Left lung (tissue), 10 donors: Measurements from ENCODE around the gene DEPDC5. TPM values are rescaled to one million over a fixed set of nuclear protein-coding genes. Genes with fewer than 3 reads are reported as not detected.
"Not testable (repeated sequence)": the region's sequence is repeated elsewhere in the genome, so short reads cannot be mapped to it uniquely, and the experiment has no call there.

ENCODE experiments used
- ATAC-seq: fragments of 200-7000 bp; cut with Tn5 transposase; one replicate; pipeline ENCODE4 v1.9.1; 2020; ENCODE audit warnings: moderate library complexity
- DNase-seq, 4 donors: peaks; one replicate each; pipeline ENCODE4 v3.0.0-alpha.2; 2013 to 2020
- H3K27ac ChIP-seq, 2 donors: fragments of 200-600 bp; sonication (generic) in 1 of 2; one replicate each; pipeline versions ENCODE4 v1.5.0 to v1.8.0; 2020 to 2021
- H3K27me3 ChIP-seq, 2 donors: fragments of 200-600 bp; sonication (generic) in 1 of 2; one replicate each; pipeline versions ENCODE4 v1.5.0 to v1.8.0; 2020 to 2021
- H3K36me3 ChIP-seq, 2 donors: fragments of 200-600 bp; sonication (generic) in 1 of 2; one replicate each; pipeline versions ENCODE4 v1.5.0 to v1.8.0; 2020 to 2021
- H3K4me1 ChIP-seq, 2 donors: fragments of 200-600 bp; one replicate each; pipeline ENCODE4 v1.8.0; 2021
- H3K4me3 ChIP-seq, 2 donors: fragments of 200-600 bp; sonication (generic) in 1 of 2; one replicate each; pipeline versions ENCODE4 v1.5.0 to v1.8.0; 2020 to 2021; ENCODE audit warnings: mild to moderate bottlenecking in 1 of 2
- H3K9me3 ChIP-seq, 2 donors: fragments of 200-600 bp; sonication (generic) in 1 of 2; one replicate each; pipeline versions ENCODE4 v1.5.0 to v1.8.0; 2020 to 2021
- intact Hi-C, 2 donors: fragments of 100-400 bp; cut with DNase I; formaldehyde crosslinking; loops; one replicate each; pipeline versions ENCODE4 v1.11.2 to v1.14.2; 2022
- polyA plus RNA-seq, 6 donors: library from polyadenylated mRNA; unstranded; fragments of 120-200 nt; gene quantifications; one replicate each; pipeline ENCODE4 v1.2.1, GENCODE V29; 2013; ENCODE audit not compliant: insufficient read length in 6 of 6
- total RNA-seq, 2 donors: library from RNA; stranded (reverse); fragmentation: NEBNext Ultra II Directional; extraction: Animal tissue kit (Norgen Biotek cat#: 25700); gene quantifications; one replicate each; pipeline ENCODE4 v1.2.1, GENCODE V29; 2021
- TF ChIP-seq, protein P1 (sequence below), 2 donors: fragments of 200-600 bp; sonication (generic) in 1 of 2; IDR thresholded peaks; one replicate each; pipeline versions ENCODE4 v1.5.0 to v1.8.0; 2021; ENCODE audit warnings: antibody characterized with exemption in 2 of 2
- donor health status: DM: no; HTN: yes; CAD: no.
- donor health status: DM: no; HTN: no; CAD: no.

Gene DEPDC5
- total and polyA plus RNA-seq, 8 donors = 14.9 to 31.1 (median 18.0) TPM

DNA sequence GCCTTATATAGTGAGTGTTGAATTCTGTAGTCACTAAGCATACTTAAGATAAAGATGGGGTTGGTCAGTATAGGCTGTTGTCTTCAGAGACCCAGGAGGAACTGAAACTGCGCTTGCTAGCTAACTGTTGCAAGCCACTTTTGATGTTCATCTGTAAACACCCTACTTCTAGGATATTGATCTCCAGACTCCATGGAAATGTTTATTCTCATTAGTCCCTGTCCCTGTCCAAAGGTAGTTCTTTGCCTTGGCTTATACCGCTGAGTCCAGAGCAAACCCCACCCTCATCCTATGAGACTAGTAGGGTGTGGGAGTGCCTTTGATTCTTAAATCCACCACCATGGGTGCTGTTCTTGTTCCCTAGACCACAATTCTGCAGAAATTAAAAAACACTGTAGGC lies 36.4 kb downstream of the DEPDC5 start:
- H3K27ac ChIP-seq = no peak overlapping the region
- no peak for ATAC-seq
- intact Hi-C loops = no loop called here
- H3K9me3 ChIP-seq = no peaks in the 10 kb centered on the region
- H3K36me3 ChIP-seq = peaks cover 0 to 63% of the 10 kb centered on the region in 2 donors
- H3K4me1 ChIP-seq = peaks cover 0 to 4% of the 10 kb centered on the region in 2 donors
- H3K27me3 ChIP-seq = no peaks in the 10 kb centered on the region
- TF ChIP-seq, protein P1, sequence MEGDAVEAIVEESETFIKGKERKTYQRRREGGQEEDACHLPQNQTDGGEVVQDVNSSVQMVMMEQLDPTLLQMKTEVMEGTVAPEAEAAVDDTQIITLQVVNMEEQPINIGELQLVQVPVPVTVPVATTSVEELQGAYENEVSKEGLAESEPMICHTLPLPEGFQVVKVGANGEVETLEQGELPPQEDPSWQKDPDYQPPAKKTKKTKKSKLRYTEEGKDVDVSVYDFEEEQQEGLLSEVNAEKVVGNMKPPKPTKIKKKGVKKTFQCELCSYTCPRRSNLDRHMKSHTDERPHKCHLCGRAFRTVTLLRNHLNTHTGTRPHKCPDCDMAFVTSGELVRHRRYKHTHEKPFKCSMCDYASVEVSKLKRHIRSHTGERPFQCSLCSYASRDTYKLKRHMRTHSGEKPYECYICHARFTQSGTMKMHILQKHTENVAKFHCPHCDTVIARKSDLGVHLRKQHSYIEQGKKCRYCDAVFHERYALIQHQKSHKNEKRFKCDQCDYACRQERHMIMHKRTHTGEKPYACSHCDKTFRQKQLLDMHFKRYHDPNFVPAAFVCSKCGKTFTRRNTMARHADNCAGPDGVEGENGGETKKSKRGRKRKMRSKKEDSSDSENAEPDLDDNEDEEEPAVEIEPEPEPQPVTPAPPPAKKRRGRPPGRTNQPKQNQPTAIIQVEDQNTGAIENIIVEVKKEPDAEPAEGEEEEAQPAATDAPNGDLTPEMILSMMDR (IDR thresholded peaks at IDR 0.05) = no peak
- peak in 1 of 4 donors; percentile 1 for DNase-seq
- H3K4me3 ChIP-seq = no peak overlapping the region

DNA sequence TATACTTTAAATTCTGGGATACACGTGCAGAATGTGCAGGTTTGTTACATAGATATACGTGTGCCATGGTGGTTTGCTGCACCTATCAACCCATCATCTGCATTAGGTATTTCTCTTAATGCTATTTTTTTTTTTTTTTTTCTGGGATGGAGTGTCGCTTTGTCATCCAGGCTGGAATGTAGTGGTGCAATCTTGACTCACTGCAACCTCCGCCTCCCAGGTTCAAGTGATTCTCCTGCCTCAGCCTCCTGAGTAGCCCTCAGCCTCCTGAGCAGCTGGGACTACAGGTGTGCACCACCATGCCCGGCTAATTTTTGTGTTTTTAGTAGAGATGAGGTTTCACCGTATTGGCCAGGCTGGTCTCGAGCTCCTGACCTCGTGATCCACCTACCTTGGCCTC lies 45.5 kb downstream of the DEPDC5 start:
- H3K4me3 ChIP-seq, H3K4me1 ChIP-seq, intact Hi-C loops, H3K9me3 ChIP-seq, DNase-seq, H3K27ac ChIP-seq, H3K27me3 ChIP-seq, ATAC-seq: not testable (repeated sequence)
- H3K36me3 ChIP-seq = peaks cover 0 to 98% of the 10 kb centered on the region in 2 donors

DNA sequence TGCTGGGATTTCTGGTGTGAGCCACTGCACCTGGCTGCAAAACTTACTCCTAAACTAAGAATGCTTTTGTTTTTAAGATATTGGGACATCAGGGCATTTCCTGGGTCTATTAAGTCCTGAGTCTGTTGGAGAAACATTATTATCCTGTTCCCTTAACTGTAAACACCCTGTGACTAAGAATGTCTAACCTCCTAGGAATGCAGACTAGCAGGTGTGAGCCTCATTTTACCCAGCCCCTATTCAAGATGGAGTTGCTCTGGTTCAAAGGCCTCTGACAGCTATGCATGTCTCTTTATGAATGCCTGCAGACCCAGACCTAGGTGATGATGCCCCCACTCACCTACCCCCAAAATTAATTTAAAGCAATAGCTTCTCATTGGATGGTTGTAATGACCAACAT lies 46.2 kb downstream of the DEPDC5 start:
- Histone ChIP-seq H3K36me3 (peaks cover 0 to 98% of the 10 kb centered on the region in 2 donors), H3K4me3 (no peak overlapping the region), H3K4me1 (no peaks in the 10 kb centered on the region), H3K9me3 (no peaks in the 10 kb centered on the region), H3K27me3 (no peaks in the 10 kb centered on the region), H3K27ac (no peak overlapping the region)
- intact Hi-C loops = no loop called here
- TF ChIP-seq, protein P1 (IDR thresholded peaks at IDR 0.05) = no peak
- DNase-seq = no peak
- ATAC-seq = peak; percentile 44

DNA sequence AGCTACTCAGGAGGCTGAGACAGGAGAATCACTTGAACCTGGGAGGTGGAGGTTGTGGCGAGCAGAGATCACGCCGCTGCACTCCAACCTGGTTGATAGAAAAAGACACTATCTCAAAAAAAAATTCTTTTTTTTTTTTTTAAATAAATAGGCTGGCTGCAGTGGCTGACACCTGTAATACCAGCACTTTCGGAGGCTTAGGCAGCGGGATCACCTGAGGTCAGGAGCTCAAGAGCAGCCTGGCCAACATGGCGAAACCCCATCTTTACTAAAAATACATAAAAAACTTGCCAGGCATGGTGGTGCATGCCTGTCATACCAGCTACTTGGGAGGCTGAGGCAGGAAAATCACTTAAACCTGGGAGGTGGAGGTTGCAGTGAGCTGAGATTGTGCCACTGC lies 47.0 kb downstream of the DEPDC5 start:
- H3K4me3 ChIP-seq, DNase-seq, intact Hi-C loops, ATAC-seq, H3K27me3 ChIP-seq, H3K9me3 ChIP-seq, H3K27ac ChIP-seq, H3K4me1 ChIP-seq: not testable (repeated sequence)
- peaks cover 0 to 98% of the 10 kb centered on the region in 2 donors for H3K36me3 ChIP-seq

DNA sequence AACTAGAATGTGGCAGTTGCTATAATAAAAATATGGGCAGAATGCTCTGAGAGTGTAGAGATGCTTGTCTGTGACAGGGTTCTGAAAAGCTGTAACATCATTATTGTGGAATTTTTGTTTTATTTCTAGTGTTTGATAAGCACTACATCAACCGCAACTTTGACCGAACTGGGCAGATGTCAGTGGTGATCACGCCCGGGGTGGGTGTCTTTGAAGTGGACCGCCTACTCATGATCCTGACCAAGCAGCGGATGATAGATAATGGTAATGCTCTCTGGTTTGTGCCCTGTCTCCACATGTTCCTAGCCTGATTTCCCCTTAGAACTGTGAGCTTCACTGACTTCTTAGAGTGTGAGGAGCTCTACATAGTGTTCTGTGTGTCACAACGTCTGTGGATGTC lies 48.8 kb downstream of the DEPDC5 start:
- no peaks in the 10 kb centered on the region for H3K4me1 ChIP-seq
- no peak overlapping the region for H3K4me3 ChIP-seq
- peaks cover 5 to 98% of the 10 kb centered on the region in 2 donors for H3K36me3 ChIP-seq
- H3K27ac ChIP-seq = no peak overlapping the region
- no peak for DNase-seq
- intact Hi-C loops = no loop called here
- ATAC-seq = no peak
- no peaks in the 10 kb centered on the region for H3K27me3 ChIP-seq
- TF ChIP-seq, protein P1 (IDR thresholded peaks at IDR 0.05) = no peak
- H3K9me3 ChIP-seq = no peaks in the 10 kb centered on the region

DNA sequence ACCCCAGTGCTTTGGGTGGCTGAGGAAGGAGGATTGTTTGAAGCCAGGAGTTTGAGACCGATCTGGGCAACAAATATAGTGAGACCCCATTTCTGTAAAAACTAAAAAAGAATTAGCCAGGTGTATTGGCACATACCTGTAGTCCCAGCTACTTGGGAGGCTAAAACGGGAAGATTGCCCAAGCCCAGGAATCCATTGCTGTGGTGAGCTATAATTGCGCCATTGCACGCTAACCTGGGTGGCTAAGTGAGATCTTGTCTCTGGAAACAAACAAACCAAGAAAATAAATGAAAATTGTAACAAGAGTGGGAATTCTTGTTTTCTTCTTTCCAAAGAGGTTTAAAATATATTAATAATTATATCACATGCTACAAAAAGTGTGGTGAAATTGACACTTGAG lies 52.9 kb downstream of the DEPDC5 start:
- H3K36me3 ChIP-seq = peaks cover 5 to 91% of the 10 kb centered on the region in 2 donors
- no peaks in the 10 kb centered on the region for H3K27me3 ChIP-seq
- no peaks in the 10 kb centered on the region for H3K9me3 ChIP-seq
- H3K4me3 ChIP-seq = no peak overlapping the region
- TF ChIP-seq, protein P1 (IDR thresholded peaks at IDR 0.05) = no peak
- no peak overlapping the region for H3K27ac ChIP-seq
- H3K4me1 ChIP-seq = no peaks in the 10 kb centered on the region
- no peak for DNase-seq
- intact Hi-C loops = no loop called here
- no peak for ATAC-seq
